Esophagus squamous epithelium (tissue), 5 donors: Measurements from ENCODE around the gene VPS36. TPM values are rescaled to one million over a fixed set of nuclear protein-coding genes. Genes with fewer than 3 reads are reported as not detected.
A peak's percentile ranks its signal among the peaks of the same experiment; 100 is the strongest.

Experiments used
- DNase-seq: peaks from one replicate; lab custom pipeline; 2025; lab: John Stamatoyannopoulos, UW
- H3K27ac ChIP-seq, 4 donors: fragments of 200-600 bp; sonication (generic); one replicate each; pipeline ENCODE4 v1.5.1; 2016 to 2019; ENCODE audit warnings: mild to moderate bottlenecking in 1 of 4
- H3K27me3 ChIP-seq, 4 donors: fragments of 200-600 bp; sonication (generic); 1 replicate in 3 of 4; 2 replicates in 1 of 4; pipeline versions ENCODE4 v1.5.1 to v1.6.0; 2017 to 2021; ENCODE audit warnings: antibody characterized with exemption in 1 of 4
- H3K36me3 ChIP-seq, 3 donors: fragments of 200-600 bp; sonication (generic); one replicate each; pipeline ENCODE4 v1.5.1; 2016 to 2019
- H3K4me1 ChIP-seq, 3 donors: fragments of 200-600 bp; sonication (generic); one replicate each; pipeline ENCODE4 v1.5.1; 2017 to 2019
- H3K4me3 ChIP-seq, 4 donors: fragments of 200-600 bp; sonication (generic); 1 replicate in 3 of 4; 2 replicates in 1 of 4; pipeline ENCODE4 v1.5.1; 2016 to 2019; ENCODE audit warnings: mild to moderate bottlenecking in 2 of 4, moderate library complexity in 1 of 4
- H3K9me3 ChIP-seq, 3 donors: fragments of 200-600 bp; sonication (generic); one replicate each; pipeline ENCODE4 v1.5.1; 2016 to 2019
- POLR2A ChIP-seq, 4 donors: fragments of 450-650 bp; IDR thresholded peaks; one replicate each; pipeline ENCODE4 v1.6.1; 2017; ENCODE audit warnings: antibody characterized with exemption in 4 of 4, mild to moderate bottlenecking in 4 of 4, moderate library complexity in 3 of 4
- WGBS, 2 donors: methylation state at CpG; one replicate each; pipeline ENCODE4 v1.1.5; 2018; 5-methylcytosine and 5-hydroxymethylcytosine counted together
- intact Hi-C: fragments of 100-400 bp; cut with DNase I; formaldehyde crosslinking; loops from one replicate; pipeline ENCODE4 v1.15.0; 2022
- total RNA-seq, 4 donors: library from RNA; depleted of rRNA; stranded (reverse); fragments of >200 nt; gene quantifications; one replicate each; pipeline ENCODE4 v1.1.0, GENCODE V29; 2016
- TF ChIP-seq, protein P1 (sequence below), 6 experiments: fragments of 450-650 bp in 4 of 6; fragments of 200-600 bp in 2 of 6; sonication (generic) in 2 of 6; IDR thresholded peaks; one replicate each; pipeline ENCODE4 v1.5.1; 2016 to 2019; ENCODE audit warnings: antibody characterized with exemption in 6 of 6, mild to moderate bottlenecking in 4 of 6, moderate library complexity in 4 of 6
- donor health status: DM: yes; HTN: yes; CAD: no.

VPS36 gene
- total RNA-seq, 4 donors from 2014 or later: 36.6 to 61.2 (median 46.2) TPM

DNA sequence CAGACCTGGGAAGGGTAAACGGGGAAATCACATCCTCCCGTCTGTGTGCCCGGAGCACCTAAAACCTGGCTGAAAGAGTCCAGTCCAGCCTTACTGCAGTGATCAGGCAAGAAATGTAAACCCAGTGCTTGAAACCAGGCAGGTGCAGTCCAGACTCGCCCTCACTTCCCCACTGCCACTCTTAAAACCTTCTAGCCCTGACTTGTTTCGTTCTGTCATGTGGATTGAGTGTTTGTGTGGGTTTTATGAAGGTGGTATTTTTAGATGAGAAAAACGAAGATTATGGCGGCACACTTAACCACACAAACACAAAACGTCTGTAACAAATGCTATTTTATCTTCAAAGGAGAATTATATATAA lies 4.0 kb upstream of the VPS36 start:
- no peak for DNase-seq
- peak overlapping the region; percentile 93 to 97 (median 94) for H3K27ac ChIP-seq
- intact Hi-C loops: no loop called here
- no peaks in the 10 kb centered on the region for H3K27me3 ChIP-seq
- peaks cover 0 to 9% (median 0%) of the 10 kb centered on the region in 3 donors for H3K36me3 ChIP-seq
- H3K9me3 ChIP-seq: no peaks in the 10 kb centered on the region
- WGBS, 2 donors: 1 to 5% methylated on average over 8 of the region's 8 CpGs
- H3K4me1 ChIP-seq: peaks cover 0 to 69% (median 17%) of the 10 kb centered on the region in 3 donors
- peak overlapping the region; percentile 64 to 88 (median 78) for H3K4me3 ChIP-seq
- peak in 2 of 4 donors; percentile 11 to 44 for TF ChIP-seq POLR2A (IDR thresholded peaks at IDR 0.05)
- TF ChIP-seq, protein P1, sequence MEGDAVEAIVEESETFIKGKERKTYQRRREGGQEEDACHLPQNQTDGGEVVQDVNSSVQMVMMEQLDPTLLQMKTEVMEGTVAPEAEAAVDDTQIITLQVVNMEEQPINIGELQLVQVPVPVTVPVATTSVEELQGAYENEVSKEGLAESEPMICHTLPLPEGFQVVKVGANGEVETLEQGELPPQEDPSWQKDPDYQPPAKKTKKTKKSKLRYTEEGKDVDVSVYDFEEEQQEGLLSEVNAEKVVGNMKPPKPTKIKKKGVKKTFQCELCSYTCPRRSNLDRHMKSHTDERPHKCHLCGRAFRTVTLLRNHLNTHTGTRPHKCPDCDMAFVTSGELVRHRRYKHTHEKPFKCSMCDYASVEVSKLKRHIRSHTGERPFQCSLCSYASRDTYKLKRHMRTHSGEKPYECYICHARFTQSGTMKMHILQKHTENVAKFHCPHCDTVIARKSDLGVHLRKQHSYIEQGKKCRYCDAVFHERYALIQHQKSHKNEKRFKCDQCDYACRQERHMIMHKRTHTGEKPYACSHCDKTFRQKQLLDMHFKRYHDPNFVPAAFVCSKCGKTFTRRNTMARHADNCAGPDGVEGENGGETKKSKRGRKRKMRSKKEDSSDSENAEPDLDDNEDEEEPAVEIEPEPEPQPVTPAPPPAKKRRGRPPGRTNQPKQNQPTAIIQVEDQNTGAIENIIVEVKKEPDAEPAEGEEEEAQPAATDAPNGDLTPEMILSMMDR (IDR thresholded peaks at IDR 0.05): no peak

DNA sequence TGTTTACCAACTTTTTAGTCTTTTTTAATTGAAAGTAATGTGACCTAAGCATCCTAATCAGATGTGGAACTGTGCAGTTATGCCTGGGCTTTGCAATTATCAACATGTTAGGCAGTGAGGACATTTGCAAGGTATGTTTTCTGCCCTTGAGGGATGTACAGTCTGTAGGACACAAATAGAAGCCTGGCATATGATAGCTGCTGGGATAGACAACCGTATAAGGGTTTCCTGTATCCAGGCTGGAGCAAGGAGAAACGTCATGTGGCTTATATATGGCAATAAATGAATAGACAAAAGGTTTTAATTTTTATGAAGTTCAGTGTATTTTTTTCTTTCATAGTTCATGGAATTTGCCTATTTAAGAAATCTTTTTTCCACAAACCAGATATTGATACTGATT lies 2.0 kb upstream of the VPS36 start:
- Histone ChIP-seq H3K4me1 (peaks cover 17 to 71% (median 31%) of the 10 kb centered on the region in 3 donors), H3K4me3 (no peak overlapping the region), H3K27me3 (no peaks in the 10 kb centered on the region), H3K36me3 (peaks cover 0 to 5% (median 0%) of the 10 kb centered on the region in 3 donors), H3K27ac (peak overlapping the region in 1 of 4 donors; percentile 14), H3K9me3 (no peaks in the 10 kb centered on the region)
- intact Hi-C loops: no loop called here
- no peak for DNase-seq
- no peak for TF ChIP-seq POLR2A (IDR thresholded peaks at IDR 0.05)
- TF ChIP-seq, protein P1 (IDR thresholded peaks at IDR 0.05): no peak
- 54 to 61% methylated on average over 2 of the region's 2 CpGs for WGBS, 2 donors

DNA sequence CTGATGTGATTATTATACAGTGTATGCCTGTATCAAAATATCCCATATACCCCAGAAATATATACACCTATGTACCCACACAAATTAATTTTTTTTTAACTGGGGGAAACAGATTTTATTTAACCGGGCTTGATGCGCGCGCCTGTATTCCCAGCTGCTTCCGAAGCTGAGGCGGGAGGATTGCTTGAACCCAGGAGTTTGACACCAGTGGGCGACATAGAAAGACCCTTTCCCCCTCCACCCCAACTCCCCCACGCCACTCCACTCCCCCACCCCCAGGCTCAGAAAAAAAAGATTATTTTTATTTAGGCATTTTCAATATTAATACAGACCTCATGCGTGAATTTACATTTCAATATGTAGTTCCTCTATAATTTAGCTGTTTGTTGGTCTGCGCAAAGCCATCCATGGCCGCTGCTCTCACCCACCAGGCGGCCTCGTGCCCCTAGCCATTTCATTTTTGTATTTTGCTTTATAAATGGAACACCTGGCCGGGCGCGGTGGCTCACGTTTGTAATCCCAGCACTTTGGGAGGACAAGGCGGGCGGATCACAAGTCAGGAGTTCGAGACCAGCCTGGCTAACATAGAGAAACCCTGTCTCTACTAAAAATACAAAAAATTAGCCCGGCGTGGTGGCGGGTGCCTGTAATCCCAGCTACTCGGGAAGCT lies 836 bp upstream of the VPS36 start:
- Histone ChIP-seq H3K4me3 (no peak overlapping the region), H3K27ac (peak overlapping the region in 1 of 4 donors; percentile 99), H3K36me3 (no peaks in the 10 kb centered on the region), H3K27me3 (no peaks in the 10 kb centered on the region), H3K9me3 (no peaks in the 10 kb centered on the region), H3K4me1 (peaks cover 17 to 71% (median 31%) of the 10 kb centered on the region in 3 donors)
- 92 to 93% methylated on average over 21 to 23 of the region's 24 CpGs for WGBS, 2 donors
- TF ChIP-seq, protein P1 (IDR thresholded peaks at IDR 0.05): no peak
- no peak for TF ChIP-seq POLR2A (IDR thresholded peaks at IDR 0.05)
- DNase-seq: no peak
- intact Hi-C loops: no loop called here

DNA sequence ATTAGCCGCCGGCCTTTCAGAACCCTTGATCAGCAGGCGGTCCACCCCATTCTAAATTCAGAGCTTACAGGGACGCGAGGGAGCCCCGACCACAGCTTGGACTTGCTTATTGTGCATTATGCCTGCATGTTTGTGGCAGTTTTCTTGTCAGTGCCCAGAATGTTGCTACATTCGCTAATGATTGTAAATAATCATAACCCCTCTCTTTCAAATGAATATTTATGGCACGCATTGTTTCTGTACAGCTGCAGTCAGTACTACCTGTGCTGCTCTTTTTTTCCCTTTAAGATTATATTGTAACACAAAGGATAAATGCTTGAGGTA lies 321 bp upstream of the VPS36 start:
- DNase-seq: no peak
- Histone ChIP-seq H3K36me3 (no peaks in the 10 kb centered on the region), H3K4me3 (peak overlapping the region; percentile 75 to 96 (median 89)), H3K4me1 (peaks cover 17 to 71% (median 28%) of the 10 kb centered on the region in 3 donors), H3K27ac (peak overlapping the region in 3 of 4 donors; percentile 99), H3K9me3 (no peaks in the 10 kb centered on the region), H3K27me3 (no peaks in the 10 kb centered on the region)
- WGBS, 2 donors: 10 to 18% methylated on average over 4 to 7 of the region's 8 CpGs
- intact Hi-C loops: no loop called here
- TF ChIP-seq, protein P1 (IDR thresholded peaks at IDR 0.05): peak in 1 of 6 experiments; percentile 40
- TF ChIP-seq POLR2A (IDR thresholded peaks at IDR 0.05): no peak

GRCh38 chr13:52449331-52450011 lies 963 bp downstream of the VPS36 start:
- Histone ChIP-seq H3K4me3 (peak overlapping the region; percentile 75 to 96 (median 89)), H3K27me3 (no peaks in the 10 kb centered on the region), H3K9me3 (no peaks in the 10 kb centered on the region), H3K4me1 (peaks cover 17 to 69% (median 28%) of the 10 kb centered on the region in 3 donors), H3K27ac (peak overlapping the region; percentile 91 to 99 (median 99)), H3K36me3 (peaks cover 0 to 9% (median 0%) of the 10 kb centered on the region in 3 donors)
- DNase-seq: no peak
- intact Hi-C loops: no loop called here
- 3 to 5% methylated on average over 9 to 10 of the region's 10 CpGs for WGBS, 2 donors
- TF ChIP-seq, protein P1 (IDR thresholded peaks at IDR 0.05): no peak
- TF ChIP-seq POLR2A (IDR thresholded peaks at IDR 0.05): no peak
